Osteocyte (in vitro differentiated cells): ENCODE results near the gene TTLL11. TPM values are rescaled to one million over a fixed set of nuclear protein-coding genes. Genes with fewer than 3 reads are reported as not detected.

ENCODE experiments used
- DNase-seq: peaks from one replicate; pipeline ENCODE4 v3.0.0; 2021; ENCODE audit warnings: mixed read lengths; ENCODE audit not compliant: unreplicated experiment; ENCODE audit errors: extremely low spot score
- H3K27ac Mint-ChIP-seq: one replicate; pipeline ENCODE4 v1.8.0; 2021; ENCODE audit warnings: mild to moderate bottlenecking, mixed read lengths; ENCODE audit not compliant: unreplicated experiment
- H3K27me3 Mint-ChIP-seq: one replicate; pipeline ENCODE4 v1.8.0; 2021; ENCODE audit warnings: mixed read lengths; ENCODE audit not compliant: unreplicated experiment
- H3K36me3 Mint-ChIP-seq: one replicate; pipeline ENCODE4 v1.8.0; 2021; ENCODE audit warnings: mixed read lengths; ENCODE audit not compliant: unreplicated experiment
- H3K4me1 Mint-ChIP-seq: one replicate; pipeline ENCODE4 v1.8.0; 2021; ENCODE audit warnings: mixed read lengths; ENCODE audit not compliant: unreplicated experiment
- H3K4me3 Mint-ChIP-seq: one replicate; pipeline ENCODE4 v1.8.0; 2021; ENCODE audit warnings: mild to moderate bottlenecking, moderate library complexity, mixed read lengths; ENCODE audit not compliant: unreplicated experiment
- H3K9me3 Mint-ChIP-seq: one replicate; pipeline ENCODE4 v1.8.0; 2021; ENCODE audit warnings: mixed read lengths; ENCODE audit not compliant: unreplicated experiment
- CTCF ChIP-seq: fragments of 200-600 bp; sonication (generic); IDR thresholded peaks from 2 replicates; pipeline ENCODE4 v1.5.0; 2021; ENCODE audit warnings: antibody characterized with exemption, mild to moderate bottlenecking, moderate library complexity
- total RNA-seq: library from RNA; stranded (reverse); gene quantifications from 2 replicates; pipeline ENCODE4 v1.2.1, GENCODE V29; 2021

Gene TTLL11
- total RNA-seq, 1 donor from 2014 or later = 6.0 TPM

GRCh38 chr9:121979736-121980135 is 113.4 kb downstream of the TTLL11 start:
- H3K9me3 Mint-ChIP-seq = peaks cover 9% of the 10 kb centered on the region
- no peak overlapping the region for H3K27ac Mint-ChIP-seq
- no peak for TF ChIP-seq CTCF

DNA sequence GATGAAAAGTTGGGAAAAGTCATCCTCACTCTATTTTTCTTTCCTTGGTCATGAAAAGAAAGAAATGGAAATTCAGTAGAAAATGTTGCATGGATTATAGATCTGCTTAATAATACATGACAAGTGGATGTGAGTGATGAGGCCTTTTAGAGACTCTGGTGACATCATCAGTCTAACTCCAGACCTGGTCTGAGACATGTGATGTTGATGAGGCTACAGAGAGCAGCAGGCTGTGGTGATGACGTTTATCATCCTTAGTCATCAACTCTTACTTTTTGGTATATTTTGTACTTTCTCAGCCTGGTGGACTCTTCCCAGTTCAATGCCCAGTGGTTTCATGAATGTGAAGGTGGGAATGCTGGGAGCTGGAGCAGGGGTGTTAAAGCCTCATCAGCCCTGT is 116.4 kb downstream of the TTLL11 start:
- H3K36me3 Mint-ChIP-seq = peaks cover 7% of the 10 kb centered on the region
- H3K4me3 Mint-ChIP-seq = no peak overlapping the region
- H3K27me3 Mint-ChIP-seq = no peaks in the 10 kb centered on the region
- H3K4me1 Mint-ChIP-seq = peaks cover 6% of the 10 kb centered on the region
- no peak for DNase-seq
- TF ChIP-seq CTCF = no peak
- no peak overlapping the region for H3K27ac Mint-ChIP-seq
- peaks cover 9% of the 10 kb centered on the region for H3K9me3 Mint-ChIP-seq

More at GRCh38 chr9:121979736-121980135, 113.4 kb downstream of the TTLL11 start:
- Mint-ChIP-seq H3K27me3 (no peaks in the 10 kb centered on the region), H3K36me3 (peaks cover 7% of the 10 kb centered on the region), H3K4me3 (no peak overlapping the region), H3K4me1 (peaks cover 9% of the 10 kb centered on the region)
- no peak for DNase-seq

DNA sequence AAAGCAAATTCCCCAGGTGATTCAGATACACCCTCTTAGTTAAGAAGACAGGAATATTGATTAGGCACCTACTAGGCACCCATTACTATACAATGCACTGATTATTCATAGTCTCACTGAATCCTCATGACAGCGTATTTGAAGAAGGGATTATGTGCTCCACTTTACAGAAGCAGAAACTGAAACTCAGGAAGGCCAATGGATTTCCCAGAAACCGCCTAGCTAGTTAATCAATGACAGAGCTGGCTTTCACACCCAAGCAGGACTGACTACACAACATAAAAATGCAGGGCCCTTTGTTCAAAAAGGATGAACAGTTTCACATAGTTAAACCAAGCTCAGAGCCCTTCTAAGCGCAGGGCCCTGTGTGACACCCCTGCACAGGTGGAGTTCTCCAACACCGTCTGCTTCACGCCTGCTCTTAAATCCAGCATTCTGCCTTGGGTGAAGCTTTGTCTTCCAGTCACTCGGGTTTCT is 117.3 kb downstream of the TTLL11 start:
- no peak for DNase-seq

GRCh38 chr9:121974421-121974820 is 118.7 kb downstream of the TTLL11 start:
- Mint-ChIP-seq H3K36me3 (peaks cover 2% of the 10 kb centered on the region), H3K9me3 (no peaks in the 10 kb centered on the region), H3K27me3 (no peaks in the 10 kb centered on the region), H3K27ac (no peak overlapping the region), H3K4me1 (peaks cover 6% of the 10 kb centered on the region), H3K4me3 (no peak overlapping the region)
- DNase-seq = no peak
- TF ChIP-seq CTCF = no peak

More for the DNA sequence above, 117.3 kb downstream of the TTLL11 start:
- Mint-ChIP-seq H3K4me1 (peaks cover 6% of the 10 kb centered on the region), H3K36me3 (peaks cover 4% of the 10 kb centered on the region), H3K27me3 (no peaks in the 10 kb centered on the region), H3K4me3 (no peak overlapping the region), H3K27ac (no peak overlapping the region), H3K9me3 (peaks cover 3% of the 10 kb centered on the region)
- TF ChIP-seq CTCF = no peak

- H3K27me3 Mint-ChIP-seq = no peaks in the 10 kb centered on the region
- TF ChIP-seq CTCF = no peak
- no peak overlapping the region for H3K27ac Mint-ChIP-seq
- H3K9me3 Mint-ChIP-seq = no peaks in the 10 kb centered on the region
- DNase-seq = no peak
- no peak overlapping the region for H3K4me3 Mint-ChIP-seq
- peaks cover 2% of the 10 kb centered on the region for H3K36me3 Mint-ChIP-seq
- peaks cover 6% of the 10 kb centered on the region for H3K4me1 Mint-ChIP-seq
Observed at GRCh38 chr9:121972501-121972981, 120.6 kb downstream of the TTLL11 start.
